Upper lobe of left lung (tissue), 4 donors: ENCODE data around the gene LBH.

Experiments
- EP300 ChIP-seq, 4 donors: sonication (generic); formaldehyde crosslinking; IDR thresholded peaks; one replicate each; pipeline ENCODE4 v1.5.1; 2017; ENCODE audit warnings: antibody characterized with exemption in 4 of 4, control low read depth in 2 of 4
- POLR2A ChIP-seq, 4 donors: fragments of 450-650 bp; IDR thresholded peaks; one replicate each; pipeline ENCODE4 v1.5.1; 2016 to 2017; ENCODE audit warnings: antibody characterized with exemption in 4 of 4, mild to moderate bottlenecking in 2 of 4
- POLR2AphosphoS5 ChIP-seq, 2 donors: sonication (generic); formaldehyde crosslinking; IDR thresholded peaks; one replicate each; pipeline ENCODE4 v1.5.1; 2017; ENCODE audit warnings: antibody characterized with exemption in 2 of 2
- TF ChIP-seq, protein P1 (sequence below), 6 experiments: fragments of 450-650 bp in 4 of 6; fragments of 200-600 bp in 2 of 6; sonication (generic) in 2 of 6; IDR thresholded peaks; one replicate each; pipeline ENCODE4 v1.5.1; 2016 to 2019; ENCODE audit warnings: antibody characterized with exemption in 6 of 6

DNA sequence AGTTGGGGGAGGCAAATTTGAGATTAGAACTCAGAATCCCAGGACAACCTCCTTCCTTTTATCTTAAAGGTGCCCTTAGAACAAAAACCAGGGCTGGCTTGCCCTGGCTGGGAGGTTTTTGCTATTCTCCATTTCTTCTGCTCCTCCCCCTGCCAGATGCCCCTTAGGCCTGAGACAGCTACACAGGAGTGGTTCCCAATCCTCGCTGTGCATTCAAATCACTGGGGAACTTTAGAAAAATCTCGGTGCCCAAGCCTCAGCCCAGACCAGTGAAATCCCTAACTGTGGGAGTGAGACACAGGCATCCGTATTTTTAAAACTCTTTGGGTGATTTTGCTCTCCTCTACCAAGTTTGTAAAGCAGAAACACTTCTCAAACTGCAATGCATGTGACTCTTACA is 38.8 kb downstream of the LBH start:
- TF ChIP-seq, protein P1, sequence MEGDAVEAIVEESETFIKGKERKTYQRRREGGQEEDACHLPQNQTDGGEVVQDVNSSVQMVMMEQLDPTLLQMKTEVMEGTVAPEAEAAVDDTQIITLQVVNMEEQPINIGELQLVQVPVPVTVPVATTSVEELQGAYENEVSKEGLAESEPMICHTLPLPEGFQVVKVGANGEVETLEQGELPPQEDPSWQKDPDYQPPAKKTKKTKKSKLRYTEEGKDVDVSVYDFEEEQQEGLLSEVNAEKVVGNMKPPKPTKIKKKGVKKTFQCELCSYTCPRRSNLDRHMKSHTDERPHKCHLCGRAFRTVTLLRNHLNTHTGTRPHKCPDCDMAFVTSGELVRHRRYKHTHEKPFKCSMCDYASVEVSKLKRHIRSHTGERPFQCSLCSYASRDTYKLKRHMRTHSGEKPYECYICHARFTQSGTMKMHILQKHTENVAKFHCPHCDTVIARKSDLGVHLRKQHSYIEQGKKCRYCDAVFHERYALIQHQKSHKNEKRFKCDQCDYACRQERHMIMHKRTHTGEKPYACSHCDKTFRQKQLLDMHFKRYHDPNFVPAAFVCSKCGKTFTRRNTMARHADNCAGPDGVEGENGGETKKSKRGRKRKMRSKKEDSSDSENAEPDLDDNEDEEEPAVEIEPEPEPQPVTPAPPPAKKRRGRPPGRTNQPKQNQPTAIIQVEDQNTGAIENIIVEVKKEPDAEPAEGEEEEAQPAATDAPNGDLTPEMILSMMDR (IDR thresholded peaks at IDR 0.05): no peak
- TF ChIP-seq POLR2AphosphoS5 (IDR thresholded peaks at IDR 0.05) (no peak), EP300 (IDR thresholded peaks at IDR 0.05) (no peak), POLR2A (IDR thresholded peaks at IDR 0.05) (no peak)
